ENCODE data around the gene IVD.

The IVD gene

DNA sequence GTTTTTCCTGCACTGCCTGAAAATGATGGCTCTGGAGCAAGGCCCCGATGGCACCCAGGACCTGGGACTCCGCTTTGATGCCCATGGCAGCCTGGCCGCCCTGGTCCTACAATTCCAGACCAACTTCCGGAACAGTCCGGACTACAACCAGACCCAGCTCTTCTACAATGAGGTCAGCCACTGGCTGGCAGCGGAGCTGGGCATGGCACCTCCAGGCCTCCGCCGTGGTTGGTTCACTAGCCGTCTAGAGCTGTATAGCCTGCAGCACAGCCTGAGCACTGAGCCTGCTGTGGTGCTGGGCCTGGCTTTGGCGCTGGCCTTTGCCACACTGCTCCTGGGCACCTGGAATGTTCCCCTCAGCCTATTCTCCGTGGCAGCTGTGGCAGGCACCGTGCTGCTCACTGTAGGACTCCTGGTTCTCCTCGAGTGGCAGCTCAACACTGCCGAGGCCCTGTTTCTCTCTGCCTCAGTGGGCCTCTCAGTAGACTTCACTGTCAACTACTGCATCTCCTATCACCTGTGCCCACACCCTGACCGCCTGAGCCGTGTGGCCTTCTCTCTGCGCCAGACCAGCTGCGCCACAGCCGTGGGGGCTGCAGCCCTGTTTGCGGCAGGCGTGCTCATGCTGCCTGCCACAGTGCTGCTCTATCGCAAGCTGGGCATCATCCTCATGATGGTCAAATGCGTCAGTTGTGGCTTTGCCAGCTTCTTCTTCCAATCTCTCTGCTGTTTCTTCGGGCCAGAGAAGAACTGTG lies 36.7 kb upstream of the IVD start:
- Histone ChIP-seq H3K9me3 (no peaks in the 10 kb centered on the region), H3K36me3 (peaks cover 4% of the 10 kb centered on the region), H3K27me3 (no peaks in the 10 kb centered on the region), H3K4me1 (ENCODE audit: control insufficient read depth in 1 of 2, insufficient read depth in 1 of 2, low read depth in 1 of 2, low read length in 1 of 2) (peaks cover 23 to 29% of the 10 kb centered on the region in 2 experiments), H3K4me3 (ENCODE audit: low read depth in 1 of 2, low read length in 1 of 2) (no peak overlapping the region), H3K27ac (no peak overlapping the region)
- TF ChIP-seq, protein P1, sequence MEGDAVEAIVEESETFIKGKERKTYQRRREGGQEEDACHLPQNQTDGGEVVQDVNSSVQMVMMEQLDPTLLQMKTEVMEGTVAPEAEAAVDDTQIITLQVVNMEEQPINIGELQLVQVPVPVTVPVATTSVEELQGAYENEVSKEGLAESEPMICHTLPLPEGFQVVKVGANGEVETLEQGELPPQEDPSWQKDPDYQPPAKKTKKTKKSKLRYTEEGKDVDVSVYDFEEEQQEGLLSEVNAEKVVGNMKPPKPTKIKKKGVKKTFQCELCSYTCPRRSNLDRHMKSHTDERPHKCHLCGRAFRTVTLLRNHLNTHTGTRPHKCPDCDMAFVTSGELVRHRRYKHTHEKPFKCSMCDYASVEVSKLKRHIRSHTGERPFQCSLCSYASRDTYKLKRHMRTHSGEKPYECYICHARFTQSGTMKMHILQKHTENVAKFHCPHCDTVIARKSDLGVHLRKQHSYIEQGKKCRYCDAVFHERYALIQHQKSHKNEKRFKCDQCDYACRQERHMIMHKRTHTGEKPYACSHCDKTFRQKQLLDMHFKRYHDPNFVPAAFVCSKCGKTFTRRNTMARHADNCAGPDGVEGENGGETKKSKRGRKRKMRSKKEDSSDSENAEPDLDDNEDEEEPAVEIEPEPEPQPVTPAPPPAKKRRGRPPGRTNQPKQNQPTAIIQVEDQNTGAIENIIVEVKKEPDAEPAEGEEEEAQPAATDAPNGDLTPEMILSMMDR (IDR thresholded peaks at IDR 0.05), result no peak

DNA sequence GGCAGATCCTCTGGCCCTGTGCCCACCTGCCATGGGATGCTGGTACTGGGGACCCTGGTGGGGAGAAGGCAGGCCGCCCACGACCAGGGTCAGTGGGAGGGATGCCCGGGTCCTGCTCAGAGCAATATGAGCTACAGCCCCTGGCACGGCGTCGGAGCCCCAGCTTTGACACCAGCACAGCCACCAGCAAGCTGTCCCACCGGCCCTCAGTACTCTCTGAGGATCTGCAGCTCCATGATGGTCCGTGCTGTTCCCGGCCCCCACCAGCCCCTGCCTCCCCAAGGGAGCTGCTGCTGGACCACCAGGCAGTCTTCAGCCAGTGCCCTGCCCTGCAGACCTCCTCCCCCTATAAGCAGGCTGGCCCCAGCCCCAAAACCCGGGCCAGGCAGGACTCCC lies 36.1 kb upstream of the IVD start:
- H3K4me3 ChIP-seq (ENCODE audit: low read depth in 1 of 2, low read length in 1 of 2), result no peak overlapping the region
- peaks cover 23 to 29% of the 10 kb centered on the region in 2 experiments for H3K4me1 ChIP-seq (ENCODE audit: control insufficient read depth in 1 of 2, insufficient read depth in 1 of 2, low read depth in 1 of 2, low read length in 1 of 2)
- no peaks in the 10 kb centered on the region for H3K36me3 ChIP-seq
- H3K27me3 ChIP-seq, result no peaks in the 10 kb centered on the region
- TF ChIP-seq, protein P1 (IDR thresholded peaks at IDR 0.05), result no peak
- H3K9me3 ChIP-seq, result no peaks in the 10 kb centered on the region
- H3K27ac ChIP-seq, result no peak overlapping the region

DNA sequence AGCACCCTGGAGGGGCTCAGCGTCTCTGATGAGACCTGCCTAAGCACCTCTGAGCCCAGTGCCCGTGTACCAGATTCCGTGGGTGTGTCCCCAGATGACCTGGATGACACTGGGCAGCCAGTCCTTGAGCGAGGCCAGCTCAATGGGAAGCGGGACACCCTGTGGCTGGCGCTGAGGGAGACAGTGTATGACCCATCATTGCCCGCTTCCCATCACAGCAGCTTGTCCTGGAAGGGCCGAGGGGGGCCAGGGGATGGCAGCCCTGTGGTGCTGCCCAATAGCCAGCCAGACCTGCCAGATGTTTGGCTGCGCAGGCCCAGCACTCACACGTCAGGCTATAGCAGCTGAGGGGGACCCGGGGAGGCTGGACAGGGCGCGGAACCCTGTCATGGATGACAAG lies 35.6 kb upstream of the IVD start:
- H3K4me3 ChIP-seq (ENCODE audit: low read depth in 1 of 2, low read length in 1 of 2), result no peak overlapping the region
- H3K27ac ChIP-seq, result no peak overlapping the region
- H3K27me3 ChIP-seq, result no peaks in the 10 kb centered on the region
- TF ChIP-seq, protein P1 (IDR thresholded peaks at IDR 0.05), result no peak
- no peaks in the 10 kb centered on the region for H3K9me3 ChIP-seq
- peaks cover 23 to 29% of the 10 kb centered on the region in 2 experiments for H3K4me1 ChIP-seq (ENCODE audit: control insufficient read depth in 1 of 2, insufficient read depth in 1 of 2, low read depth in 1 of 2, low read length in 1 of 2)
- H3K36me3 ChIP-seq, result no peaks in the 10 kb centered on the region

DNA sequence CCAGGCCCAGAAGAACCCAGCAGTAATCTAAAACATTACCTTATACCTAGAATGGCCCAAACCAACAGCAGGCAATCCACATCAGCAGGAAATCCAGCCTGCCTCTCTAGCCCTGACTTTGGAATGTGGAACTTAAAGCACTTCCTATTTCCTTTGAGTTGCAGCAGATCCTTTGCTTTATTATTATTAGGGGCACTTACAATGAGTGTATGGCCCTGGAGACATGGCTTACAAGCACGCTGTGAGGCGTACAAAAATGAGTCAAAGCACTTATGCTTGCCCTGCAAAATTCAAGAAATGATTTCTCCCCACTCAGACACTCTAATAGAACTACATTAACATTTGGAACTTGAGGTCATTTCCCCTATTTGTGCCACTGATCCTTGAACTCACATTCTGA lies 32.6 kb upstream of the IVD start:
- H3K27me3 ChIP-seq, result no peaks in the 10 kb centered on the region
- peak overlapping the region; percentile 31 for H3K27ac ChIP-seq
- TF ChIP-seq, protein P1 (IDR thresholded peaks at IDR 0.05), result no peak
- H3K4me1 ChIP-seq (ENCODE audit: control insufficient read depth in 1 of 2, insufficient read depth in 1 of 2, low read depth in 1 of 2, low read length in 1 of 2), result peaks cover 10 to 15% of the 10 kb centered on the region in 2 experiments
- no peak overlapping the region for H3K4me3 ChIP-seq (ENCODE audit: low read depth in 1 of 2, low read length in 1 of 2)
- H3K9me3 ChIP-seq, result no peaks in the 10 kb centered on the region
- no peaks in the 10 kb centered on the region for H3K36me3 ChIP-seq

DNA sequence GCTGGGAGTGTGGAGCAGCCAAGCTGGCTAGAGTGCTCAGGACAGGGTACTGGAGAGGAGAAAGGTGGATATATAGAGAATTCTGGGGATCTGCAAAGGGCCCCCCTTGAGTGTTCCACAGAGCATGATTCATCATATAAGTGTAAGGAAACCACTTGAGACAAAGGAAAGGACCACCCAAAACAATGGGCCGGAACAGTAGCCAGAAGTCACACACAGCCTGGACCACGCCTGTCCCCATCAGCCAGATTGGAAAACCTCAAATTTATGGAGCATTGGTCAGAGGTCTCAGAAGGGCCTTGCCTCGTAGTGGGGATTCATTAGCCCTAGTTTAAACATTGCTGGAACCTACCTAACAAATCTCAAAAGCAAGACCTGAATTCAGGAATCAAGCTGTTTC lies 28.0 kb upstream of the IVD start:
- H3K36me3 ChIP-seq, result no peaks in the 10 kb centered on the region
- H3K9me3 ChIP-seq, result no peaks in the 10 kb centered on the region
- TF ChIP-seq, protein P1 (IDR thresholded peaks at IDR 0.05), result no peak
- H3K27me3 ChIP-seq, result no peaks in the 10 kb centered on the region
- H3K27ac ChIP-seq, result no peak overlapping the region
- H3K4me1 ChIP-seq (ENCODE audit: control insufficient read depth in 1 of 2, insufficient read depth in 1 of 2, low read depth in 1 of 2, low read length in 1 of 2), result peaks cover 2 to 11% of the 10 kb centered on the region in 2 experiments
- H3K4me3 ChIP-seq (ENCODE audit: low read depth in 1 of 2, low read length in 1 of 2), result no peak overlapping the region
